ENCODE data around the gene LCN9.
A peak's percentile ranks its signal among the peaks of the same experiment; 100 is the strongest.

Gene LCN9

DNA sequence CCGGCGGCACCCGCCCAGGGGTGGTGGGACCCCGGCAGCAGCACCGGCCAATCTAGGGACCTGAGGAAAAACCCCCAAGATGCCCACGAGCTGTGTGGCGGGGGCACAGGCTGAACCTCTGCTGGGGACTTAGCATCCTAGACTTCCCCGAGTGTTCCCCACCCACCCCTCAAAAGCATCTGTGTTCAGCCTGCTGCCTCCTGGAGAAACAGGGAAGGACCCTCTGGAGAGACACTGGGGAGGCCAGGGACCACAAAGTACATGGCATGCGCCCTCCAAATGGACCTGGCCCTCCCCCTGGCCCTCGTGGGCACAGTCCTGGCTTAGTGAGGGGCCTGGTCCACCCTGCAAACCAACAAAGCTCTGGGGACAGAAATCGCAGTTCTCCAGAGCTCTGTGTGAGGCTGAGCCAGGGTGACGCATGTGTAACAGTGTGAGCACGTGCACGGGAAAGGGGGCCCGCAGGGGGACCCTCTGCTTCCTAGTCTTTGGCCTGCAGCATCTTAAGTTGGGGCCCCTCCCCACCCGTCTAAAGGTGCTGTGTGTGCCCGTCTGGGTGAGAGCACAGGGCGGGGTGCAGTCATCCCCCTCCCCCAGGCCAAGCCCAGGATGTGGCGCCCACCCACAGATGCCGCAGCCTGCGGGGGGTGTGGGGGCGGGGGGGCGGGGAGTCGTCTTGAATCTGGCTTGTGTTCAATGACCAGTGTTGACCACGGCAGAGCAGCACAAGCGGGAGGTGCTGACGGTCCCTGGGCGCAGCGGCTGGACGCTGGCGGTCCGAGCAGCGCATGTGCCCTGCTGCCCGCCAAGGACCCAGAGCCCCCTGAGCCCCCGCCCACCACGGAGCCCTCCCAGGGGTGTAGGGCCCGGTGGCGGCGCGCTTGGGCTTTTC, 38.2 kb downstream of the LCN9 start:
- DNase-seq: no peak

DNA sequence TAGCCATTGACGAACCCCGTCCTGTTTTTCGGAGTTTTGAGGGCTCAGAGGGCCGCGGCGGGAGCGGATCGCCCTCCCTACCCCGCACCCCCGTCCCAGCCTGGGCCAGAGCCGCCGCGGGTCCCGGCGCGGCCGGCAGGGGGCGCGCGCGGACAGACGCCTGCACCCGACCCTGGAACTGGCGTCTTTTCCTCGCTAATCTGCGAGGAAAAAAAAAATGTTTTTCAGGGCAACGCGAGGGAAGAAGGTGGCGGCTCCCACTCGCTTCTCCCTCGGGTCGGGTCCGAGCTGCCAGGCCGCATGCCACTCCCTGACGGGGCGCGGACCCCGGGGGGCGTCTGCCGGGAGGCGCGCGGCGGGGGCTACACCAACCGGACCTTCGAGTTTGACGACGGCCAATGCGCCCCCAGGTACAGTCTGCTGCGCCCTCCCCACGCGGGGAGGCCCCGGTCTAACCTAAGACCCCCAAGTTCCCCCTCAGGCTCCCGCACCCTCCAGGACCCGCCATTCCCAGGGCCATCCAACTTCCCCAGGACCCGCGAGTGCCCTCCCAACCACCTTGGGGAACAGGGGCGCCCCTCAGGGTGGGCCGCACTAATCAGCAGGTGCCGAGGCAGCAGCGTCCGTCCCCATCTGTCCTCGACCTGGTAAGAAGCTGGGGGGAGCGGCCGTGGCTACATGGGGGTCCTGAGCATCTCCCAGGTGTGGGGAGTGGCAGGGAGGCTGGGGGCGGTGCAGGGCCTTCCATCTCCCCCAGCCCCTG, 39.0 kb downstream of the LCN9 start, which contains the start of gene KCNT1:
TSS of gene KCNT1 (plus strand) at position 227 of the 763 bp plus-strand sequence. CDS start at position 301, 74 bp downstream.
- DNase-seq: peak; percentile 23

DNA sequence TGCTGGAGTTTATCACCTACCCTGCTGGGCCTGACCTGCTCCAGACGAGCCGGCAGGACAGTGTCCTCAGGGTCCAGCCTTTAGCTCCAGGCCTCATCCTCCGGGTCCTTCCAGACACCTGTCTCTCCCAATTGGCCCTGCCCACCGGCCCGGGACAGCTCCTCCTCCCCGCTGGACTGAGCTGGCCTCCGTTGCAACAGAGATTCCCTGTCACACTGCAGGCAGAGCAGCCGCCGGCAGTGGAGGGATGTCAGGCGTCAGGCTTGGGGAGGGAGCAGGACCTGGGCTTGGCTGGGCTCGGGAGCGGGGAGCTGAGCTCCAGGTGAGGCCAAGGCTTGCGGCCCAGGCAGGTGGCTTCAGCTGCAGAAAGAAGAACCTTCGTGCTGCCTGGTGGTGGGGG, 40.6 kb downstream of the LCN9 start:
- no peak for DNase-seq

DNA sequence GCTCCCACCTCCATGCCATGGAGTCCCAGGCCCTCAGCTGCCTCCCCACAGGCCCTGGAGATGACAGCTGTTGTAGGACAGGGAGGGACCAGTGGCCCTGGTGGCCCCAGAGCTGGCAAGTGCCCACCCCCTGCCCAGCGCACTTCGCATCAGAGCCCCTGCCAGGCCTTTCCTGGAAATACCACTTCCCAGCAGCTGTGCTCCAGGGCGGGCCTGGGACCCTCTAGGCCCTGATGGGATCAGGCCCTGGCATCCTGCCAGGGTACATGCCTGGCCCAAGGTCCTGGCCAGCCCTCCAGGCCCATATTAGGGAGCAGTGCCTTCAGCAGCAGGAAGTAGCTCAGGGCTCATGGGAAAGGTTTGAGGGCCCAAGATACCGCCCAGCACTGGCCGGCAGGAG, 41.4 kb downstream of the LCN9 start:
- no peak for DNase-seq

DNA sequence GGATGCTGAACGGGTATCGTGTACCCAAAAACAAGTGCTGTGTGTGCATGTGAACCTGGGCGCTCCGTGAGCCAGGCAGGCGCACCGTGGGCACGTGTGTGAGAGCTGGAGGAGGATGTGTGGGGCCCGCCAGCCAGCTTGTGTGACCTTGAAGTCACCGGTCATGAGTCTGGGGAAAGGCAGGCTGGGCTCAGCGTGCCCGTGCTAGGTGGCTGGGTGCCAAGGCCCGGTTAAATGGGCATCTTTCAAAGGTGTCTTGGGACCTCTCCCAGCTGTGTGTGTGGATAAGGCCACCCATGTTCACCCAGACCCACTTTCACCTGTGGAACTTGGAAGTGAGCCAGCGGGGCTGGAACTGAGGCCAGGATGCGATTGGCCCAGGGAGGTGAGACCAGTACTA, 42.3 kb downstream of the LCN9 start:
- DNase-seq: no peak

DNA sequence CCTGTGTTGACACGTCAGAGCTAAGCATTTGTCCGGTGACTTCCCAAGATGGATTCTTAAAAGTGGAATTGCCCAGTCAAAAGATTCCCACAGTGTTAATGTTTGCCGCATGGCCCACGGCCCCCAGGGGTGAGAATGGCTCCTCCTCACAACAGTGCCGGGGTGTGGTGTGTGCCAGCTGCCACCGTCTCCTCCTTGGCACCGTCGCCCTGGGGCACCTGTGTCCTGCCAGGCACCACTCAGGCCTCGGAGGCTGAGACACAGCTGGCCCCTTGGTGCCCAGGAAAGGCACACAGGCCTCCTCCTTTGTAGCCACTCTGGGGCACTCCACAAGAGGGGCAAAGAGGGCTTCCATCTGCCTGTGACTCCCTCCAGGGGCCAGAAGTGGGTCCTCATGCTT, 43.2 kb downstream of the LCN9 start:
- DNase-seq: no peak

DNA sequence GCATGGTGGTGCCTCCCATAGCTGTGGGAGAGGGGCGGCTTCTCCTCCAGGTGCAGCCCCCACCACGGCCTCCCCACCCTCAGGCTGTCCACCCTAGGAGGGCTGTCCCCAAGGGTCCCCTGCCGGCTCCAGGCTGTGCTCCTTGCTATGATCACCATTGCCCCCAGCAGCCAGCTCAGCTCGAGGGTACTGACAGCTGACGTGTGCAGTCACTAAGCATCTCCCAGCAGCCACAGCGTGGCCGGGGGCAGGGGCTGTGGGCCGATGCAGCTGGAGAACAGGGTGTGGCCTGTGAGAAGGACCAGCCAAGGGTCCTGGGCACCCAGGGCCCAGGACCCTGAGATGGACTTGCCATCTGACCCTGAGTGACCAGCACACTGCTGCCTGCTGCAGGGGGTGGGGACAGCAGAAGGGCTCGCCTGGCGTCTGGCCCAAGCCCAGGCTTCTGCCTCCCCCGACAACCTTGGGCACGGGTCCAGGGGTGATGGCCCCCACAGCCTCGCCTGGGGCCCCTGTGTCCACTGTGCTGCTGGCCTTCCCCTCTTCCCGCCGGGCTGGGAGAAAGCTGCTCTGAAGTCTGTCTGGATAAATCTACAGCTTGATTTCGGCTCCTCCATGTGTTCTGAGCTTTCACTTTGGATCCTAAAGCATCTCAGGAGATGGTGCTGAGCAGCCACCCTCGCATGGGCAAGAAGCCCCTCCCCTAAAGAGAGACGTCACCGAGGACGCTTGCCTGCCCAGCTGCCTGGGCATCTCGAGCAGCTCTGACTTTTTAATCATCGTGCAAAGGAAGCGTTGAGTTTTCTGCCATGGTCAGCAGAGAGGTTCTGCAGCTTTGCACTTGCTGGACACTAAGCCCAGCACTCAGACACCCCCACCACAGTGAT, 44.4 kb downstream of the LCN9 start:
- DNase-seq: no peak

DNA sequence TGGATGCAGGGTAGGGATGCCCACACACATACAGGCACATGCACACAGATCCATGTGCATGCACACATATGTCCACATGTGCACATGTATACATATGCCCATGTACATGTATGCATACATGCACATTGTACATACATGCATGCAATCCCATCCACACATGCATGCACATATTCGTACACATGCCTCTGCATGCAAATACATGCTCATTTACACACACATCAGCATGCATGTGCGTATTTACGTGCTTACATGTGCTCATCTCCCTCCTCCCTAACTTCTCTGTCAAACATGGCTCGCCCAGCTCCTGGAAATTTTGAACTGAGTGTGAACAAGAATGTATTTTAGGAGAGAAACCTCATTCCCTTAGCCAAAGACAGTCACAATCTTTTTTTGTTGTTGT, 45.1 kb downstream of the LCN9 start:
- DNase-seq: no peak

DNA sequence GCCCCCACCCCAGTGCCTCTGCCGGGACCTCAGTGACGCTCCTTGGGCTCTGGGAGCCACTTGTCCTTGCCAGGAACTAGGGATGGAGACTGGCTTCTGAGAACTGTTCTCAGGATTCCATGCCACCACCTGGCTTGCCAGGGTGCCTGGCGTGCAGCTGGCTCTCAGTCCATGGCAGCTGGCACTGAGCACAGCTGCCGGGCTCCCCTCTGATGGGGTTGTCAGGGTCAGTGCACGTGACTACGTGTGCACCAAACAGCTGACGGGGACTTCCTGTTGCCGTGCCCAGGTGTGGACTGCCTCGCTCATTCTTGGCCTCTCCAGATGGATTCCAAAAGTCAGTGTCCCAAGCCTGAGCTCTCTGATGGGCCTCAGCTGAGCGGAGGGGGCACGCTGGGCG, 48.3 kb downstream of the LCN9 start:
- DNase-seq: no peak

DNA sequence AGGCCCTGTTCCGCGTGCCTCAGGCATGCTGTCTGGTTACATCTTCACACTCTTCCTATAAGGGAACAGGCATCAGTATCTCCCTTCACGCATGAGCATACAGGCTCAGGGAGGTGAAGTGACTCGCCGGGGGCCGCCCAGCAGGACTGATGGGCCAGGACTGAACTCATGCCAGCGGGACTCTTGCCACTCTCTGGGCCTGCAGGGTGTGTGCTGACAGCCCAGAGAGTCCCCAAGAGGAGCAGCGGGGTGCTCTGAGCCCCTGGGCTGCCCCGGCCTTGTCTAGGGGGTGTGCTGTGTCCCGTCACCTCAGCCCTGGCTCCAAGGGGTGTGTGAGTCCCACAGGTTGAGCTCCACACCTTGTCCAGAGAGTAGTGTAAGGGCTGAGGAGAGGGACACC, 48.8 kb downstream of the LCN9 start:
- DNase-seq: no peak

DNA sequence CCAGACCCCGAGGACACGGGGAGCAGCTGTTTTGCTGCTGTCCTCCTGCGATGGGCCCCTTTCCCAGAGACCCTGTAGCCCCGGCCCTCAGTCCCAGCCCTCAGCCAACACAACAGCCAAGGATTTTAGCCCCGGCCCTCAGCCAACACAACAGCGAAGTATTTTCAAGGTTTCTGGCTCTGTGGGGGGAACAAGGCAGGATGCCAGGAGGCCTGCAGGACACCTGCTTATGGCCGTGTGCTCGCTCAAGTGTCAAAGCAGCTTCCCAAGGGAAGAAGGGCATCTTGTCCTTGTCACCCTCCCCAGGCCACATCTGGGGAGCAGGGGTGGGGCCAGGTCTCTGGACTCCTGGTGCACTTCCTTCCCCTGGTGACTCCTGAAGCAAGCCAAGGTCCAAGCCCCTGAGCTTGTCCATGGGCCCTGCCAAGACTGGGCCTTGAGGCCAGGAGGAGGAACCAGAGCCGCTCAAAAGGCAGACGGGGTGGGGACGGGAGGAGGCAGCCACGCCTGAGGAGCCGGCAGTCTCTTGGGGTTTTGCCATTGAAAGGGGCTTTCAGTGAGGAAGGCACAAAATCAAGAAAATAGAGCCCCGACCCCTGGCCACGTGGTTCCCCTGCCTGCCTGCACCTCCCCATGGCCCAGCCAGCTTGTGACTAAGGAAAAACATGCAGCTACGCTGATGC, 49.6 kb downstream of the LCN9 start:
- DNase-seq: no peak

DNA sequence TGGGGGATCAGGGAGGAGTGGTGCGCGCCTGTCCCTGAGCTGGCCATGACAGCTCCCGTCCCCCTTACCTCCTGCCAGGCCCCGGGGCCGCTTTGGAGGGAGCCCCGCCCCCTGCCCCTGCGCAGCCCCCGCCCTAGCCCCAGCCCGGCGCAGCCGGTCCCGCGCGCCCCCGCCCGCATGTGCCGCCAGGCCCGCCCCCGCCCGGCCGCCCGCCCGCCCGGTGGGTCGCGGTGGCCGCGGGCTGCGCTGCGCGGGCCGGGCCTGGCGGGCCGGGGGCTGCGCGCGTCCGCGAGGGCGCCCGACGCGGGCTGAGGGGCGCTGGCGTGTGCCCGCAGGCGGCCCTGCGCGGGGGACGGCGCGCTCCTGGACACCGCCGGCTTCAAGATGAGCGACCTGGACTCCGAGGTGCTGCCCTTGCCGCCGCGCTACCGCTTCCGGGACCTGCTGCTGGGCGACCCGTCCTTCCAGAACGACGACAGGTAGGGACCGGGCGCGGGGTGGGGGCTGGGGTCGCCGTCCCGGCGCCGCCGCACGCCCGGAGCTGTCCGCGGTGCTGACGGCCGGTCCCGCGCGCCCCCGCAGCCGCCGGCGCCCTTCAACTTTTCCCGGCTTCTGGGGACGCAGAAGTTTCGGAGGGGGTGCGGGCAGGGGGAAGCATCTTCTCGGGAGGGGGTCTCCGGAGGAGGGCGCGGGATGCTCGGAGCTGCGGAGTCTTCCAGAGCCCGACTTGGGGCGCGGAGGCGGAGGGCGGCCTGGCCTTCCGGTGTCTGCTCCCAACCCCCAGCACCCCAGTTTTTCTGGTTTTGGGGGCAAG, 51.3 kb downstream of the LCN9 start:
- DNase-seq: no peak

DNA sequence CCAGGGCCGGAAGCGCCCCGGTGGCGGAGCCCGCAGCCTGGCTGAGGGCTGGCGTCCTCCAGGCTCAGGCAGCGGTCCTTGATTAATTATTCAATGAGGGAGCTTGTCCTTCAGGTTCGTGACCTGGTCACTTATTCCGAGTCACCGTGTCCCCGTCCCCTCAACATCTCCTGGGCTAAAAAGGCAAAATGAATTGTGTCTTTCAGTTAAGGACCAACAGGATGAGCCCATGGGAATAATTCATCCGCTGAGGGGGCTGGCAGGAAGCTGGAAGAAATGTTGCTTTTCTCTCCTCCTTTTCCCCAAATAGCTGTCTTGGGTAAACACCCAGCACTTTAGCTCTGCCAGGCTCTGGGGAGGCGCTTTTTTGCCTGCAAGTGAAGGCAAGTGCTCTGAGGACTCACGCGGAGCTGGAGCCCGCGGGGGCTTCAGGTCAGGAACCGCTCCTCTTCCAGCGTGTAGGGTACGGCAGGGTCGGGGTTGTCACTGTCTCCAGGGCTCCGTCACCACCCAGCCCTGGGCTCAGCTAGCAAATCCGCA, 52.0 kb downstream of the LCN9 start:
- no peak for DNase-seq

DNA sequence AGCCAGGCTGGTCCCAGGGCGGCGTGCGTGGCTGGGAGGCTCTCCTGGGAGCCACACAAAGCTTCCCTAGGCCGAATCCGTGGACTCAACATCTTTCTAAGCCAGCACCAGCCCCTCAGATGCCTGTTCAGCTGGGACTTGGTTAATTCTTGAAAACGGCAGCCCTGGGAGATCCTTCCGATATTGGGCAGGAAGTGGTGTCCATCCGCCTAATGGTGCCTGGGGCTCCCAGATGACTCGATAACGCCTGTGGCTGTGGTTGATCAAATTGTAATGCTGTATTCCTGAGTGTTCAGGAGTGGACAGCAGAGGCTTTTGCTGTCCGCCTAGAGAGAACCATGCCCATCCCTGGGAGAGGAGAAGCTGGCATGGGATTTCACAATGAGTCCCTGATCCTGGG, 52.9 kb downstream of the LCN9 start:
- DNase-seq: no peak

All from effector CD4-positive, alpha-beta T cell (primary cell).